Thyroid gland (tissue), 4 donors: Measurements from ENCODE around the gene KRT85. TPM values are rescaled to one million over a fixed set of nuclear protein-coding genes. Genes with fewer than 3 reads are reported as not detected.

Experiments
- DNase-seq, 2 donors: peaks; one replicate each; pipeline ENCODE4 v3.0.0-alpha.2; 2019
- H3K27ac ChIP-seq, 3 donors: fragments of 200-600 bp; sonication (generic); 1 replicate in 2 of 3; 2 replicates in 1 of 3; pipeline ENCODE4 v1.5.1; 2016 to 2019; ENCODE audit warnings: mild to moderate bottlenecking in 1 of 3, moderate library complexity in 1 of 3
- H3K27me3 ChIP-seq: fragments of 200-600 bp; sonication (generic); one replicate; pipeline ENCODE4 v1.5.1; 2019
- H3K36me3 ChIP-seq, 2 donors: fragments of 200-600 bp; sonication (generic); one replicate each; pipeline ENCODE4 v1.5.1; 2016 to 2019
- H3K4me1 ChIP-seq, 2 donors: fragments of 200-600 bp; sonication (generic); one replicate each; pipeline ENCODE4 v1.5.1; 2017 to 2019
- H3K4me3 ChIP-seq, 3 donors: fragments of 200-600 bp; sonication (generic); replicated peaks in 1 of 3; 1 replicate in 2 of 3; 2 replicates in 1 of 3; pipeline ENCODE4 v1.5.1; 2016; ENCODE audit warnings: mild to moderate bottlenecking in 1 of 3
- H3K9me3 ChIP-seq: fragments of 200-600 bp; sonication (generic); one replicate; pipeline ENCODE4 v1.5.1; 2017
- CTCF ChIP-seq, 6 experiments: fragments of 200-600 bp in 3 of 6; fragments of 450-650 bp in 3 of 6; sonication (generic) in 3 of 6; IDR thresholded peaks; one replicate each; pipeline ENCODE4 v1.5.1; 2016 to 2019; ENCODE audit warnings: antibody characterized with exemption in 6 of 6, mild to moderate bottlenecking in 2 of 6, inconsistent platforms in 1 of 6, moderate library complexity in 1 of 6
- POLR2A ChIP-seq, 2 donors: fragments of 450-650 bp; IDR thresholded peaks; one replicate each; pipeline ENCODE4 v1.6.1; 2017; ENCODE audit warnings: antibody characterized with exemption in 2 of 2, mild to moderate bottlenecking in 2 of 2, moderate library complexity in 1 of 2
- WGBS, 2 donors: methylation state at CpG; one replicate each; pipeline ENCODE4 v1.1.5; 2017; 5-methylcytosine and 5-hydroxymethylcytosine counted together
- intact Hi-C: fragments of 100-400 bp; cut with DNase I; formaldehyde crosslinking; loops from one replicate; pipeline ENCODE4 v1.15.1; 2023
- total RNA-seq, 4 donors: library from RNA; depleted of rRNA; stranded (reverse); fragments of >200 nt; gene quantifications; one replicate each; pipeline ENCODE4 v1.2.3, GENCODE V29; 2016

Gene KRT85
- total RNA-seq, 4 donors from 2014 or later = not detected

GRCh38 chr12:52390739-52391617 lies 23.7 kb upstream of the KRT85 start:
- 75 to 76% methylated on average over 5 to 11 of the region's 11 CpGs for WGBS, 2 donors
- TF ChIP-seq CTCF (IDR thresholded peaks at IDR 0.05) (peak in 4 of 6 experiments; percentile 20 to 26 (median 20)), POLR2A (IDR thresholded peaks at IDR 0.05) (no peak)
- Histone ChIP-seq H3K36me3 (no peaks in the 10 kb centered on the region), H3K27me3 (no peaks in the 10 kb centered on the region), H3K4me3 (no peak overlapping the region), H3K9me3 (no peaks in the 10 kb centered on the region), H3K4me1 (peaks cover 0 to 6% of the 10 kb centered on the region in 2 donors), H3K27ac (no peak overlapping the region)
- no peak for DNase-seq
- intact Hi-C loops = no loop called here

- Histone ChIP-seq H3K27me3 (no peaks in the 10 kb centered on the region), H3K4me3 (no peak overlapping the region), H3K27ac (no peak overlapping the region), H3K36me3 (no peaks in the 10 kb centered on the region), H3K9me3 (no peaks in the 10 kb centered on the region), H3K4me1 (peaks cover 0 to 6% of the 10 kb centered on the region in 2 donors)
- no peak for DNase-seq
- intact Hi-C loops = no loop called here
- WGBS, 2 donors = 51 to 62% methylated on average over 8 to 9 of the region's 9 CpGs
- TF ChIP-seq POLR2A (IDR thresholded peaks at IDR 0.05) (no peak), CTCF (IDR thresholded peaks at IDR 0.05) (no peak)
These were observed 22.3 kb upstream of the KRT85 start for GRCh38 chr12:52389313-52390207.

GRCh38 chr12:52387859-52388258 lies 20.6 kb upstream of the KRT85 start:
- intact Hi-C loops = no loop called here
- Histone ChIP-seq H3K9me3 (no peaks in the 10 kb centered on the region), H3K4me3 (no peak overlapping the region), H3K27ac (no peak overlapping the region), H3K27me3 (no peaks in the 10 kb centered on the region), H3K36me3 (no peaks in the 10 kb centered on the region), H3K4me1 (peaks cover 0 to 6% of the 10 kb centered on the region in 2 donors)
- no peak for TF ChIP-seq POLR2A (IDR thresholded peaks at IDR 0.05)
- WGBS, 2 donors = 87 to 95% methylated on average over 2 of the region's 2 CpGs
- DNase-seq = no peak

- Histone ChIP-seq H3K36me3 (no peaks in the 10 kb centered on the region), H3K27me3 (no peaks in the 10 kb centered on the region), H3K27ac (no peak within 1 kb of the TSS), H3K4me3 (no peak within 1 kb of the TSS), H3K9me3 (no peaks in the 10 kb centered on the region), H3K4me1 (no peaks in the 10 kb centered on the region)
- 95 to 99% methylated on average over 10 to 11 of the region's 11 CpGs for WGBS, 2 donors
- no peak for DNase-seq
- TF ChIP-seq POLR2A (IDR thresholded peaks at IDR 0.05) (no peak), CTCF (IDR thresholded peaks at IDR 0.05) (no peak)
- intact Hi-C loops = no loop called here
These were observed 18.0 kb upstream of the KRT85 start, which contains the start of gene KRT84 for GRCh38 chr12:52385226-52385702. KRT84 (minus strand) TSS chr12:52385652; CDS start chr12:52385585, 67 bp downstream.

GRCh38 chr12:52383331-52383730 lies 16.1 kb upstream of the KRT85 start:
- WGBS, 2 donors = 93 to 100% methylated on average over 1 to 3 of the region's 3 CpGs
- H3K36me3 ChIP-seq = no peaks in the 10 kb centered on the region
- H3K4me3 ChIP-seq = no peak overlapping the region
- DNase-seq = no peak
- no peaks in the 10 kb centered on the region for H3K27me3 ChIP-seq
- H3K27ac ChIP-seq = no peak overlapping the region
- intact Hi-C loops = no loop called here
- no peaks in the 10 kb centered on the region for H3K9me3 ChIP-seq
- no peaks in the 10 kb centered on the region for H3K4me1 ChIP-seq
- TF ChIP-seq CTCF (IDR thresholded peaks at IDR 0.05) (no peak), POLR2A (IDR thresholded peaks at IDR 0.05) (no peak)
